ENCODE measurements around the gene SLC35A2. TPM values are rescaled to one million over a fixed set of nuclear protein-coding genes. Genes with fewer than 3 reads are reported as not detected.
A peak's percentile ranks its signal among the peaks of the same experiment; 100 is the strongest.

Gene SLC35A2
- total and polyA plus RNA-seq, 5 experiments from 2014 or later, result 6.8 to 12.7 (median 8.1) TPM

- DNase-seq (no peak), ATAC-seq (no peak)
- POLR2A ChIA-PET, result interaction anchor here (0.8 to 13.3 kb wide), 8 partner anchors 8 to 203 kb away, joined by 3 to 276 read pairs (median 16); partner anchors contain the start of genes OTUD5, PIM2, PQBP1 and SLC35A2
- Mint-ChIP-seq H3K4me3 (peak overlapping the region in 9 of 10 donors; percentile 66 to 92 (median 87)), H3K27me3 (no peaks in the 10 kb centered on the region), H3K4me1 (peaks cover 37 to 87% (median 84%) of the 10 kb centered on the region in 4 donors), H3K9me3 (no peaks in the 10 kb centered on the region), H3K27ac (peak overlapping the region; percentile 96 to 99 (median 99)), H3K36me3 (peaks cover 0 to 16% (median 3%) of the 10 kb centered on the region in 3 donors)
Observed at GRCh38 chrX:48940404-48940955, 29.0 kb upstream of the SLC35A2 start.

- peak overlapping the region; percentile 96 to 99 (median 99) for H3K27ac Mint-ChIP-seq
- peaks cover 0 to 23% (median 8%) of the 10 kb centered on the region in 3 donors for H3K36me3 Mint-ChIP-seq
Observed at GRCh38 chrX:48939524-48940228, 28.2 kb upstream of the SLC35A2 start.

GRCh38 chrX:48938721-48939425 lies 27.4 kb upstream of the SLC35A2 start:
- no peaks in the 10 kb centered on the region for H3K27me3 Mint-ChIP-seq
- peak; percentile 46 to 87 (median 81) for DNase-seq
- peak overlapping the region; percentile 66 to 92 (median 87) for H3K4me3 Mint-ChIP-seq
- POLR2A ChIA-PET, result interaction anchor here (0.8 to 13.3 kb wide), 11 partner anchors 8 to 364 kb away, joined by 3 to 276 read pairs (median 5); partner anchors contain the start of genes HDAC6, OTUD5, PIM2 and PQBP1
- peaks cover 0 to 4% (median 0%) of the 10 kb centered on the region in 9 donors for H3K9me3 Mint-ChIP-seq
- H3K27ac Mint-ChIP-seq, result peak overlapping the region; percentile 96 to 99 (median 99)
- peaks cover 40 to 94% (median 90%) of the 10 kb centered on the region in 4 donors for H3K4me1 Mint-ChIP-seq
- ATAC-seq, result peak; percentile 39 to 58
- H3K36me3 Mint-ChIP-seq, result peaks cover 2 to 30% (median 16%) of the 10 kb centered on the region in 3 donors

More at GRCh38 chrX:48939524-48940228, 28.2 kb upstream of the SLC35A2 start:
- peak overlapping the region; percentile 66 to 92 (median 87) for H3K4me3 Mint-ChIP-seq
- H3K9me3 Mint-ChIP-seq, result peaks cover 0 to 2% (median 0%) of the 10 kb centered on the region in 9 donors
- ATAC-seq (peak; percentile 21 to 22), DNase-seq (peak in 6 of 10 donors; percentile 15 to 65 (median 42))
- H3K27me3 Mint-ChIP-seq, result no peaks in the 10 kb centered on the region
- POLR2A ChIA-PET, result interaction anchor here (0.8 to 13.3 kb wide), 11 partner anchors 9 to 202 kb away, joined by 3 to 276 read pairs (median 5); partner anchors contain the start of genes HDAC6, OTUD5, PIM2 and PQBP1
- H3K4me1 Mint-ChIP-seq, result peaks cover 41 to 92% (median 89%) of the 10 kb centered on the region in 4 donors

- H3K27ac Mint-ChIP-seq, result peak overlapping the region; percentile 96 to 99 (median 99)
- ATAC-seq, result peak; percentile 72 to 73
- POLR2A ChIA-PET, result interaction anchor here (0.5 to 13.3 kb wide), 12 partner anchors 7 to 307 kb away, joined by 3 to 276 read pairs (median 7); partner anchors contain the start of genes GRIPAP1, OTUD5, PIM2 and PQBP1
- H3K27me3 Mint-ChIP-seq, result no peaks in the 10 kb centered on the region
- peaks cover 35 to 87% (median 81%) of the 10 kb centered on the region in 4 donors for H3K4me1 Mint-ChIP-seq
- DNase-seq, result peak; percentile 65 to 97 (median 92)
- H3K4me3 Mint-ChIP-seq, result peak overlapping the region; percentile 78 to 92 (median 87)
- peaks cover 5 to 29% (median 20%) of the 10 kb centered on the region in 3 donors for H3K36me3 Mint-ChIP-seq
- H3K9me3 Mint-ChIP-seq, result peaks cover 0 to 6% (median 0%) of the 10 kb centered on the region in 9 donors
Observed at GRCh38 chrX:48937054-48937907, 25.8 kb upstream of the SLC35A2 start.

GRCh38 chrX:48936429-48937053 lies 25.1 kb upstream of the SLC35A2 start:
- Mint-ChIP-seq H3K9me3 (peaks cover 0 to 6% (median 0%) of the 10 kb centered on the region in 9 donors), H3K4me1 (peaks cover 29 to 79% (median 73%) of the 10 kb centered on the region in 4 donors), H3K36me3 (peaks cover 5 to 29% (median 20%) of the 10 kb centered on the region in 3 donors)

GRCh38 chrX:48935301-48935670 lies 23.8 kb upstream of the SLC35A2 start:
- POLR2A ChIA-PET, result interaction anchor here (0.7 to 13.3 kb wide), 2 partner anchors 12 to 116 kb away, joined by 8 to 276 read pairs; partner anchors contain the start of gene PIM2
- no peak for DNase-seq
- H3K27ac Mint-ChIP-seq, result peak overlapping the region; percentile 87 to 99 (median 98)
- H3K27me3 Mint-ChIP-seq, result no peaks in the 10 kb centered on the region
- ATAC-seq, result no peak
- peak overlapping the region in 9 of 10 donors; percentile 24 to 72 (median 51) for H3K4me3 Mint-ChIP-seq
- peaks cover 5 to 37% (median 22%) of the 10 kb centered on the region in 3 donors for H3K36me3 Mint-ChIP-seq
- peaks cover 28 to 71% (median 65%) of the 10 kb centered on the region in 4 donors for H3K4me1 Mint-ChIP-seq
- peaks cover 0 to 6% (median 0%) of the 10 kb centered on the region in 9 donors for H3K9me3 Mint-ChIP-seq

More at GRCh38 chrX:48936429-48937053, 25.1 kb upstream of the SLC35A2 start:
- H3K4me3 Mint-ChIP-seq, result peak overlapping the region; percentile 78 to 92 (median 87)
- no peaks in the 10 kb centered on the region for H3K27me3 Mint-ChIP-seq
- ATAC-seq (no peak), DNase-seq (peak in 1 of 10 donors; percentile 21)
- H3K27ac Mint-ChIP-seq, result peak overlapping the region; percentile 96 to 99 (median 99)
- POLR2A ChIA-PET, result interaction anchor here (0.6 to 13.3 kb wide), 10 partner anchors 8 to 270 kb away, joined by 3 to 276 read pairs (median 8); partner anchors contain the start of genes OTUD5, PIM2, PQBP1 and SLC35A2

- ATAC-seq (peak; percentile 17 to 18), DNase-seq (peak in 6 of 10 donors; percentile 41 to 74 (median 64))
- Mint-ChIP-seq H3K4me1 (peaks cover 28 to 65% (median 60%) of the 10 kb centered on the region in 4 donors), H3K36me3 (peaks cover 5 to 40% (median 24%) of the 10 kb centered on the region in 3 donors), H3K27me3 (no peaks in the 10 kb centered on the region), H3K27ac (peak overlapping the region; percentile 87 to 99 (median 98)), H3K4me3 (peak overlapping the region in 9 of 10 donors; percentile 28 to 72 (median 56)), H3K9me3 (peaks cover 0 to 6% (median 0%) of the 10 kb centered on the region in 9 donors)
- POLR2A ChIA-PET, result interaction anchor here (0.6 to 13.3 kb wide), 3 partner anchors 12 to 225 kb away, joined by 3 to 276 read pairs (median 5); partner anchors contain the start of gene PIM2
Observed at GRCh38 chrX:48934581-48935300, 23.3 kb upstream of the SLC35A2 start.

- POLR2A ChIA-PET, result interaction anchor here (1.1 to 13.3 kb wide), 2 partner anchors 11 to 17 kb away, joined by 3 to 276 read pairs; partner anchors contain the start of gene PIM2
- H3K27me3 Mint-ChIP-seq, result no peaks in the 10 kb centered on the region
- no peak for ATAC-seq
- H3K4me1 Mint-ChIP-seq, result peaks cover 19 to 56% (median 50%) of the 10 kb centered on the region in 4 donors
- H3K9me3 Mint-ChIP-seq, result peaks cover 0 to 6% (median 0%) of the 10 kb centered on the region in 9 donors
- H3K36me3 Mint-ChIP-seq, result peaks cover 5 to 44% (median 24%) of the 10 kb centered on the region in 3 donors
- no peak for DNase-seq
- peak overlapping the region in 8 of 10 donors; percentile 10 to 72 (median 41) for H3K4me3 Mint-ChIP-seq
- peak overlapping the region; percentile 87 to 99 (median 98) for H3K27ac Mint-ChIP-seq
Observed at GRCh38 chrX:48933757-48934156, 22.3 kb upstream of the SLC35A2 start.

GRCh38 chrX:48927736-48928382 lies 16.4 kb upstream of the SLC35A2 start:
- ATAC-seq (no peak), DNase-seq (no peak)
- POLR2A ChIA-PET, result interaction anchor here (0.6 to 11.5 kb wide), 3 partner anchors 8 to 74 kb away, joined by 4 to 276 read pairs (median 5); partner anchors contain the start of gene GRIPAP1
- H3K4me1 Mint-ChIP-seq, result peaks cover 9 to 41% (median 24%) of the 10 kb centered on the region in 4 donors
- H3K27ac Mint-ChIP-seq, result peak overlapping the region in 3 of 10 donors; percentile 17 to 48 (median 17)
- H3K4me3 Mint-ChIP-seq, result no peak overlapping the region
- H3K27me3 Mint-ChIP-seq, result no peaks in the 10 kb centered on the region
- H3K36me3 Mint-ChIP-seq, result peaks cover 0 to 48% (median 19%) of the 10 kb centered on the region in 3 donors
- no peaks in the 10 kb centered on the region for H3K9me3 Mint-ChIP-seq

Data from naive thymus-derived CD8-positive, alpha-beta T cell (primary cell).